B cell (primary cell): ENCODE results near the gene SLC47A2.

Source experiments
- EZH2 ChIP-seq: IDR thresholded peaks from 2 replicates; pipeline ENCODE4 v1.6.1; 2012; ENCODE audit warnings: borderline replicate concordance, low read depth, mild to moderate bottlenecking, moderate library complexity, low read length; ENCODE audit not compliant: insufficient read depth, poor library complexity, severe bottlenecking
- TF ChIP-seq, protein P1 (sequence below): fragments of 200-600 bp; IDR thresholded peaks from one replicate; pipeline ENCODE4 v1.8.0; 2022; ENCODE audit warnings: antibody characterized with exemption, mild to moderate bottlenecking

DNA sequence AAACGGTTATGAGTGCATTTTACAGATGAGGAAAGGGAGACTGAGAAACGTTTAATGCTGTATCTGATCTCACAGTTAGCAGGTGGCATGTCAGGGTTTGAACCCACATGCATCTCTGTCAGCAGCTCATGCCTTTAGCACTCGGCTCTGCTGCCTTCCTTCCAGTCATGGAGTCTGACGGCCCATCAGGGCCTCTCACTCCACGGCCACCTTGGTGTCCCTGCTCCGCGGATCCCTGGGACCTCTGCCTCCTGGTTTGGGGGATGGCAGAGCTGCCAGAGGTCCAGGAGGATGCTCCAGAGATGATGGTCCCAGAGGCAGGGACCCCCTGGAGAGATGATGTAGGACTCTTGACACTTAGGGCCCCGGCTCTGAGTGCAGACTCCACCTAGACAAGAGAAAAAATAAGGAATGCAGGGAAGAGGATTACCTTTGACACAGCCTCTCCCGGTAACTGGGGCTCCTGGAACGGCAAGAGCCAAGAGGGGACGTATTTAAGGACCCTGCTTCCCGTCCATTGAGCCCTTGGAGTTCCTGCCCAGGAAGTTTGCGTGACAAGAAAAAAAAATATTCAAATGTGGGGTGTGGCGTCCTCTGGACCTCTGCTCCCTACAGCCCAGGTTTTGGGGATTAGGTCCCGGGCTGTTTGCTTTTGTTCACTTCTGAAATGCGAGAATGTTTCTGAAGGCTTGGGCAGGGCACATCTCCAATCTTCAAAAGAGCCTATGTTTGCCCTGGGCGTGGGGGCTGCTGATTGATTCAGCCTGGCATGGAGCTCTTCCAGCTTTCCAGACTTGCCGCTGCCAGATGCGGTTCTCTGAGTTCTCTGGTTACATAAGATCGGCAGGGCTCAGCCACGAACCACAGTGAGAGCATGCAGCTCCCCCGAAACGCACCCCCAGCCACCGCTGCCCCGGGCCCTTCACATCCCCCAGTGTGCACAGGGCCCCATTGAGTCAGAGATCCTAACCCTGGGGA, 31.7 kb upstream of the SLC47A2 start, which contains the start of gene ALDH3A1:
- TF ChIP-seq, protein P1, sequence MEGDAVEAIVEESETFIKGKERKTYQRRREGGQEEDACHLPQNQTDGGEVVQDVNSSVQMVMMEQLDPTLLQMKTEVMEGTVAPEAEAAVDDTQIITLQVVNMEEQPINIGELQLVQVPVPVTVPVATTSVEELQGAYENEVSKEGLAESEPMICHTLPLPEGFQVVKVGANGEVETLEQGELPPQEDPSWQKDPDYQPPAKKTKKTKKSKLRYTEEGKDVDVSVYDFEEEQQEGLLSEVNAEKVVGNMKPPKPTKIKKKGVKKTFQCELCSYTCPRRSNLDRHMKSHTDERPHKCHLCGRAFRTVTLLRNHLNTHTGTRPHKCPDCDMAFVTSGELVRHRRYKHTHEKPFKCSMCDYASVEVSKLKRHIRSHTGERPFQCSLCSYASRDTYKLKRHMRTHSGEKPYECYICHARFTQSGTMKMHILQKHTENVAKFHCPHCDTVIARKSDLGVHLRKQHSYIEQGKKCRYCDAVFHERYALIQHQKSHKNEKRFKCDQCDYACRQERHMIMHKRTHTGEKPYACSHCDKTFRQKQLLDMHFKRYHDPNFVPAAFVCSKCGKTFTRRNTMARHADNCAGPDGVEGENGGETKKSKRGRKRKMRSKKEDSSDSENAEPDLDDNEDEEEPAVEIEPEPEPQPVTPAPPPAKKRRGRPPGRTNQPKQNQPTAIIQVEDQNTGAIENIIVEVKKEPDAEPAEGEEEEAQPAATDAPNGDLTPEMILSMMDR: no peak
- TF ChIP-seq EZH2: no peak
